ENCODE measurements around the gene TMEM208.

DNA sequence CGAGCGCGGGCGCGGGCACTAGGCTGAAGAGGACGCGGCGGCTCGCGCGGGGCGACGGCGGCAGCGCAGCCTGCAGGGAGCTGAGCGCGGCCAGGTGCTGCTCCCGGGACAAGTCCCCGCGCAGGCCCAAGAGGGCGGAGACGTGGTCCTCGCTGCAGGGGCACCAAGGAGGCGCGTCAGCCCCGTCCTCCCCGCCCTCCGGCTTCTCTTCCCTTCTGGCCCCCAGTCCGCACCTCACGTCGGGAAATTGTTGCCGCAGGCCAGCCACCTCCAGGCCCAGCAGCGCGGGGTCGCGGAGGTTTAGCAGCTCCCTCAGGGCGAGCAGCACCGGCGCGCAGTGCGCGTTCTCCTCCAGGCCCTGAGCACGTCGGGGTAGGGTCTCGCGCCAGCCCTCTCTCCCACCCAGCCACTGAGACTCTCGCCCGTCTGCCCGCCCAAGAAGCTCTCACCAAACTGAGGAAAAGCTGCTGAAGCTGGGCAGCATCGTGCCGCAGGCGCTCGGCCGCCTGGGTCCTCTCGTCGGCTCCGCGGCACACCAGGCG lies 42.4 kb upstream of the TMEM208 start:
- no peak for TF ChIP-seq CREM (CRISPR knock-in tag; IDR thresholded peaks at IDR 0.05)
- TF ChIP-seq NR2C2 (CRISPR knock-in tag; IDR thresholded peaks at IDR 0.05) = no peak
- TF ChIP-seq FOXJ3 (CRISPR knock-in tag; IDR thresholded peaks at IDR 0.05; ENCODE audit: borderline replicate concordance) = no peak
- TF ChIP-seq, protein P1, sequence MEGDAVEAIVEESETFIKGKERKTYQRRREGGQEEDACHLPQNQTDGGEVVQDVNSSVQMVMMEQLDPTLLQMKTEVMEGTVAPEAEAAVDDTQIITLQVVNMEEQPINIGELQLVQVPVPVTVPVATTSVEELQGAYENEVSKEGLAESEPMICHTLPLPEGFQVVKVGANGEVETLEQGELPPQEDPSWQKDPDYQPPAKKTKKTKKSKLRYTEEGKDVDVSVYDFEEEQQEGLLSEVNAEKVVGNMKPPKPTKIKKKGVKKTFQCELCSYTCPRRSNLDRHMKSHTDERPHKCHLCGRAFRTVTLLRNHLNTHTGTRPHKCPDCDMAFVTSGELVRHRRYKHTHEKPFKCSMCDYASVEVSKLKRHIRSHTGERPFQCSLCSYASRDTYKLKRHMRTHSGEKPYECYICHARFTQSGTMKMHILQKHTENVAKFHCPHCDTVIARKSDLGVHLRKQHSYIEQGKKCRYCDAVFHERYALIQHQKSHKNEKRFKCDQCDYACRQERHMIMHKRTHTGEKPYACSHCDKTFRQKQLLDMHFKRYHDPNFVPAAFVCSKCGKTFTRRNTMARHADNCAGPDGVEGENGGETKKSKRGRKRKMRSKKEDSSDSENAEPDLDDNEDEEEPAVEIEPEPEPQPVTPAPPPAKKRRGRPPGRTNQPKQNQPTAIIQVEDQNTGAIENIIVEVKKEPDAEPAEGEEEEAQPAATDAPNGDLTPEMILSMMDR (IDR thresholded peaks at IDR 0.05) = no peak
- no peak for TF ChIP-seq CREB1 (CRISPR knock-in tag; IDR thresholded peaks at IDR 0.05)
- TF ChIP-seq TP53 (CRISPR knock-in tag; IDR thresholded peaks at IDR 0.05) = no peak
- TF ChIP-seq ZNF416 (CRISPR knock-in tag; IDR thresholded peaks at IDR 0.05) = no peak
- no peak for TF ChIP-seq NR1H2 (CRISPR knock-in tag; IDR thresholded peaks at IDR 0.05)
- TF ChIP-seq, protein P2, sequence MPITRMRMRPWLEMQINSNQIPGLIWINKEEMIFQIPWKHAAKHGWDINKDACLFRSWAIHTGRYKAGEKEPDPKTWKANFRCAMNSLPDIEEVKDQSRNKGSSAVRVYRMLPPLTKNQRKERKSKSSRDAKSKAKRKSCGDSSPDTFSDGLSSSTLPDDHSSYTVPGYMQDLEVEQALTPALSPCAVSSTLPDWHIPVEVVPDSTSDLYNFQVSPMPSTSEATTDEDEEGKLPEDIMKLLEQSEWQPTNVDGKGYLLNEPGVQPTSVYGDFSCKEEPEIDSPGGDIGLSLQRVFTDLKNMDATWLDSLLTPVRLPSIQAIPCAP (CRISPR knock-in tag; IDR thresholded peaks at IDR 0.05) = no peak

Measured in WTC11 (cell line).